SK-N-MC (cell line): ENCODE data around the gene CDC34.
A peak's percentile ranks its signal among the peaks of the same experiment; 100 is the strongest.

ENCODE experiments used
- DNase-seq: peaks from one replicate; pipeline ENCODE4 v3.0.0-alpha.2; 2011; ENCODE audit warnings: low read depth, low spot score
- H3K27ac ChIP-seq: fragments of 200-600 bp; sonication (generic); 2 replicates; pipeline ENCODE4 v1.5.1; 2016; ENCODE audit warnings: mixed run types
- H3K36me3 ChIP-seq: fragments of 200-600 bp; sonication (generic); 2 replicates; pipeline ENCODE4 v1.6.1; 2017; ENCODE audit warnings: antibody characterized with exemption, low read length, mixed read lengths; ENCODE audit not compliant: insufficient read depth
- H3K4me3 ChIP-seq: fragments of 200-600 bp; sonication (generic); 2 replicates; pipeline ENCODE4 v1.5.1; 2016
- H3K9ac ChIP-seq: fragments of 200-600 bp; sonication (generic); 2 replicates; pipeline ENCODE4 v1.8.0; 2017; ENCODE audit warnings: mixed run types, mixed read lengths; ENCODE audit not compliant: insufficient read length
- H3K9me3 ChIP-seq: fragments of 200-600 bp; sonication (generic); 2 replicates; pipeline ENCODE4 v1.6.1; 2017; ENCODE audit warnings: low read depth, mild to moderate bottlenecking, antibody characterized with exemption, low read length, moderate library complexity, mixed read lengths
- EZH2 ChIP-seq: fragments of 200-600 bp; sonication (generic); IDR thresholded peaks from one replicate; pipeline ENCODE4 v1.6.1; 2017; ENCODE audit warnings: antibody characterized with exemption
- FOXP2 ChIP-seq: optimal IDR thresholded peaks from 2 replicates; pipeline ENCODE3; 2011; ENCODE audit warnings: mild to moderate bottlenecking, moderate library complexity; ENCODE audit not compliant: insufficient read depth; ENCODE audit errors: extremely low read length, control extremely low read depth
- POLR2AphosphoS5 ChIP-seq: IDR thresholded peaks from 2 replicates; pipeline ENCODE4 v1.6.1; 2012; ENCODE audit warnings: mild to moderate bottlenecking, low read depth, low read length, borderline replicate concordance

Gene CDC34

GRCh38 chr19:514166-514663 is 17.3 kb upstream of the CDC34 start:
- no peak for TF ChIP-seq POLR2AphosphoS5
- no peak for TF ChIP-seq FOXP2
- TF ChIP-seq EZH2: no peak
- H3K9ac ChIP-seq: no peak overlapping the region
- DNase-seq: no peak
- no peaks in the 10 kb centered on the region for H3K9me3 ChIP-seq
- H3K4me3 ChIP-seq: no peak overlapping the region
- no peak overlapping the region for H3K27ac ChIP-seq
- no peaks in the 10 kb centered on the region; the same call in 1 of the 2 replicates for H3K36me3 ChIP-seq

- no peak overlapping the region for H3K4me3 ChIP-seq
- H3K9me3 ChIP-seq: no peaks in the 10 kb centered on the region
- H3K36me3 ChIP-seq: no peaks in the 10 kb centered on the region; the same call in 1 of the 2 replicates
- DNase-seq: peak; percentile 78
- H3K27ac ChIP-seq: peak overlapping the region; percentile 57; the same call in 1 of the 2 replicates
- no peak overlapping the region for H3K9ac ChIP-seq
- TF ChIP-seq FOXP2 (no peak), POLR2AphosphoS5 (no peak)
These were observed 13.6 kb upstream of the CDC34 start for GRCh38 chr19:517721-518597.

- Histone ChIP-seq H3K9me3 (no peaks in the 10 kb centered on the region), H3K4me3 (no peak overlapping the region), H3K9ac (no peak overlapping the region), H3K27ac (peak overlapping the region; percentile 80), H3K36me3 (no peaks in the 10 kb centered on the region; the same call in 1 of the 2 replicates)
- DNase-seq: no peak
- TF ChIP-seq FOXP2 (no peak), EZH2 (no peak), POLR2AphosphoS5 (no peak)
These were observed 12.8 kb upstream of the CDC34 start for GRCh38 chr19:518598-519231.

- no peak overlapping the region for H3K9ac ChIP-seq
- no peaks in the 10 kb centered on the region for H3K9me3 ChIP-seq
- no peak for TF ChIP-seq EZH2
- TF ChIP-seq FOXP2: no peak
- no peak for TF ChIP-seq POLR2AphosphoS5
- no peak overlapping the region for H3K27ac ChIP-seq
- DNase-seq: no peak
- no peaks in the 10 kb centered on the region; the same call in 1 of the 2 replicates for H3K36me3 ChIP-seq
- H3K4me3 ChIP-seq: no peak overlapping the region
These were observed 12.1 kb upstream of the CDC34 start for GRCh38 chr19:519449-519865.

GRCh38 chr19:522726-523125 is 8.8 kb upstream of the CDC34 start:
- TF ChIP-seq EZH2: no peak
- no peak for TF ChIP-seq FOXP2
- H3K9me3 ChIP-seq: no peaks in the 10 kb centered on the region

GRCh38 chr19:524062-524674 is 7.4 kb upstream of the CDC34 start:
- DNase-seq: no peak
- Histone ChIP-seq H3K9me3 (no peaks in the 10 kb centered on the region), H3K27ac (no peak overlapping the region), H3K4me3 (no peak overlapping the region), H3K36me3 (no peaks in the 10 kb centered on the region; the same call in 1 of the 2 replicates), H3K9ac (no peak overlapping the region)
- TF ChIP-seq POLR2AphosphoS5 (no peak), EZH2 (no peak), FOXP2 (no peak)

More at GRCh38 chr19:522726-523125, 8.8 kb upstream of the CDC34 start:
- Histone ChIP-seq H3K36me3 (no peaks in the 10 kb centered on the region; the same call in 1 of the 2 replicates), H3K4me3 (no peak overlapping the region), H3K27ac (no peak overlapping the region), H3K9ac (no peak overlapping the region)
- no peak for DNase-seq

GRCh38 chr19:525029-525428 is 6.5 kb upstream of the CDC34 start:
- Histone ChIP-seq H3K4me3 (no peak overlapping the region), H3K9me3 (no peaks in the 10 kb centered on the region), H3K27ac (no peak overlapping the region), H3K9ac (no peak overlapping the region), H3K36me3 (no peaks in the 10 kb centered on the region; the same call in 1 of the 2 replicates)
- no peak for DNase-seq
- TF ChIP-seq FOXP2 (no peak), EZH2 (no peak), POLR2AphosphoS5 (no peak)
